GM18519 (cell line): Measurements from ENCODE around the gene RNPS1.

Source experiments
- ATAC-seq: cut with Tn5 transposase; IDR thresholded peaks from one replicate; pipeline ENCODE4 v1.9.1; 2021; ENCODE audit warnings: mild to moderate bottlenecking, moderate library complexity; ENCODE audit not compliant: unreplicated experiment, low FRiP score

RNPS1 gene

DNA sequence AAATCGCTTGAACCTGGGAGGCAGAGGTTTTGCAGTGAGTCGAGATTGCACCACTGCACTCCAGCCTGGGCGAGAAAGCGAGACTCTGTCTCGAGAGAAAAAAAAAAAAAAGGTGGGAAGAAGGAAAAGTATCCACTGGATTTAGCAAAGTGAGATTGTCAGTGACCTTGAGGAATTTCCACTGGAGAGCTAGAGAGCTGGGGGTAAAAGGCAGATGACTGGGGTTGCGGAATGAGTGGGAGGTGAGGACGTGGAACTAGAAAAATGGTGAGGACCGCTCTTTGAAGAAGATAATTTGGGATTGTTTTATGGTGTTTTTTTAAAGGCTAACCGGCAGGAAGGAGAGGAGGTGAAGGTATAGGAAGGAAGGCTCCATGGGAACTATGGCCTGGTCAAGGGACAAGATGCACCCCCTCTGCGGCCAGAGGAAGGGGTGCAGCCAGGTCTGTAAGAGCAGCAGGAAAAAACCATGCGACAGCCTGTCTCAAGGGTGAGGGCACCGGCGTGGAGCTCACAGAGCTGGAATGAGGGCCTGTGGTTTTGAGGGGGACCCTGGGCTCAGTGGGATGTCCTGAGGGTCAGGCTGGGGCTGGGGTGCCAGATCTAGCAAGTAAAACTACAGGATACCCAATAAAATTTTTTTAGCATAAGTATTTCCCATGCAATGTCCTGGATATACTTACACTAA is 63.4 kb downstream of the RNPS1 start:
- ATAC-seq = no peak
